Caki2 (cell line): ENCODE data around the gene ZNF544. TPM values are rescaled to one million over a fixed set of nuclear protein-coding genes. Genes with fewer than 3 reads are reported as not detected.

Experiments used
- DNase-seq: peaks from one replicate; pipeline ENCODE4 v3.0.0-alpha.2; 2015; ENCODE audit warnings: low read depth
- in situ Hi-C: cut with HindIII; loops from 2 replicates; pipeline ENCODE4 v1.10.0; 2016; ENCODE audit warnings: low sequenced_read_pairs, low pct_unique_long_range_greater_than_20kb, mixed read lengths
- total RNA-seq: library from RNA; depleted of rRNA; stranded (reverse); fragments of >200 nt; shearing (Covaris generic); gene quantifications from 2 replicates; pipeline ENCODE4 v1.2.3, GENCODE V29; 2014; ENCODE audit warnings: low replicate concordance; rRNA removed

The ZNF544 gene
- total RNA-seq, result 61.6 and 105 TPM in 2 replicates

GRCh38 chr19:58228585-58229254, at the start of gene ZNF544:
Gene ZNF544 (plus strand): TSS chr19:58228914. CDS start chr19:58244024, 15,110 bp downstream.
- DNase-seq, result peak; percentile 86
- in situ Hi-C loops, result loop anchor here (10.0 kb wide), 1 partner anchor 106 kb away; no protein-coding TSS in a partner anchor

GRCh38 chr19:58181902-58182576, 46.7 kb upstream of the ZNF544 start:
- in situ Hi-C loops, result no loop called here
- peak; percentile 67 for DNase-seq

GRCh38 chr19:58182577-58182988, 46.1 kb upstream of the ZNF544 start:
- in situ Hi-C loops, result no loop called here
- no peak for DNase-seq

GRCh38 chr19:58182989-58183816, 45.5 kb upstream of the ZNF544 start, which contains the start of gene ZNF274:
Gene ZNF274 (plus strand): TSS chr19:58183061. CDS start chr19:58183966, 905 bp downstream.
- peak; percentile 96 for DNase-seq
- in situ Hi-C loops, result no loop called here

GRCh38 chr19:58183817-58184215, 44.9 kb upstream of the ZNF544 start:
- in situ Hi-C loops, result no loop called here
- DNase-seq, result no peak

GRCh38 chr19:58196901-58197616, 31.7 kb upstream of the ZNF544 start:
- peak; percentile 72 for DNase-seq
- in situ Hi-C loops, result no loop called here

GRCh38 chr19:58203814-58204475, 24.8 kb upstream of the ZNF544 start:
- DNase-seq, result no peak
- in situ Hi-C loops, result no loop called here

GRCh38 chr19:58204566-58204965, 24.1 kb upstream of the ZNF544 start:
- in situ Hi-C loops, result no loop called here
- no peak for DNase-seq

GRCh38 chr19:58209577-58209976, 19.1 kb upstream of the ZNF544 start:
- no peak for DNase-seq
- in situ Hi-C loops, result no loop called here

GRCh38 chr19:58212336-58213074, 16.2 kb upstream of the ZNF544 start:
- in situ Hi-C loops, result no loop called here
- no peak for DNase-seq

- DNase-seq, result no peak
- in situ Hi-C loops, result no loop called here
These were observed 15.7 kb upstream of the ZNF544 start for GRCh38 chr19:58213075-58213369.

- DNase-seq, result no peak
- in situ Hi-C loops, result no loop called here
These were observed 11.6 kb upstream of the ZNF544 start for GRCh38 chr19:58217069-58217481.

GRCh38 chr19:58217607-58218391, 10.9 kb upstream of the ZNF544 start:
- in situ Hi-C loops, result no loop called here
- DNase-seq, result no peak

- DNase-seq, result no peak
- in situ Hi-C loops, result no loop called here
These were observed 9.8 kb upstream of the ZNF544 start for GRCh38 chr19:58218899-58219298.

GRCh38 chr19:58227964-58228584, 640 bp upstream of the ZNF544 start:
- in situ Hi-C loops, result loop anchor here (10.0 kb wide), 1 partner anchor 107 kb away; no protein-coding TSS in a partner anchor
- DNase-seq, result no peak

- peak; percentile 53 for DNase-seq
- in situ Hi-C loops, result loop anchor here (10.0 kb wide), 1 partner anchor 106 kb away; no protein-coding TSS in a partner anchor
These were observed 533 bp downstream of the ZNF544 start for GRCh38 chr19:58229255-58229639.
